ENCODE data around the gene RYR1.

GRCh38 chr19:38555200-38555599 is 121.7 kb downstream of the RYR1 start:
- TF ChIP-seq CTCF (IDR thresholded peaks at IDR 0.05; ENCODE audit: low read depth, low read length): no peak
- no peak for TF ChIP-seq POLR2A (IDR thresholded peaks at IDR 0.05; ENCODE audit: extremely low read depth, insufficient read length)
- TF ChIP-seq MAX (IDR thresholded peaks at IDR 0.05; ENCODE audit: low read depth, low read length): no peak
